ENCODE measurements around the gene ZNF521. TPM values are rescaled to one million over a fixed set of nuclear protein-coding genes. Genes with fewer than 3 reads are reported as not detected.

Gene ZNF521
- total and polyA plus RNA-seq, 2 of the 13 experiments (the other 11 are each of a cell fraction or from before 2014, with no cell fraction given), result 0.02 TPM; not detected in 1

- Histone ChIP-seq H3K4me3 (replicated peaks in 1 of 3; ENCODE audit: insufficient read depth in 1 of 3, low read depth in 2 of 3, low read length in 3 of 3) (no peak overlapping the region), H3K79me2 (ENCODE audit: insufficient read depth, low read length) (no peaks in the 10 kb centered on the region), H3K9me3 (ENCODE audit: low read length) (no peaks in the 10 kb centered on the region), H2AFZ (ENCODE audit: low read length) (no peak overlapping the region), H4K20me1 (ENCODE audit: insufficient read depth, low read length) (no peaks in the 10 kb centered on the region), H3K9ac (ENCODE audit: insufficient read depth, low read depth, low read length) (no peak overlapping the region), H3K4me1 (ENCODE audit: insufficient read depth, low read length) (no peaks in the 10 kb centered on the region), H3K27ac (ENCODE audit: extremely low read length, insufficient read depth, low read length) (no peak overlapping the region), H3K36me3 (replicated peaks in 1 of 2; ENCODE audit: control insufficient read depth in 1 of 2, insufficient read depth in 2 of 2, low read length in 2 of 2) (no peaks in the 10 kb centered on the region), H3K27me3 (ENCODE audit: control insufficient read depth in 1 of 2, insufficient read depth in 2 of 2, low read length in 2 of 2) (no peaks in the 10 kb centered on the region; a peak in 2 of 5 replicates), H3K4me2 (ENCODE audit: low read depth, low read length) (no peak overlapping the region)
- ChIA-PET POLR2A (no interaction called here), CTCF (ENCODE audit: low intra/inter-chr PET ratio, low total read pairs) (no interaction called here)
- 25% methylated on average over 9 of the region's 9 CpGs for WGBS (ENCODE audit: low lambda C conversion rate)
- DNase-seq (ENCODE audit: low spot score) (no peak), FAIRE-seq (no peak), ATAC-seq (no peak)
- in situ Hi-C loops (cut with HindIII; ENCODE audit: extremely low pct_ligation_motif_present, low pct_unique_long_range_greater_than_20kb), result no loop called here
- no TSS peak for BruUV-seq (replicated peaks)
- intact Hi-C loops (cut with micrococcal nuclease; ENCODE audit: unreplicated experiment), result no loop called here
- no peak for TF ChIP-seq ZNF607 (CRISPR knock-in tag; IDR thresholded peaks at IDR 0.05; ENCODE audit: borderline replicate concordance)
- no peak for TF ChIP-seq KLF15 (CRISPR knock-in tag; IDR thresholded peaks at IDR 0.05; ENCODE audit: borderline replicate concordance)
- TF ChIP-seq NFE2L1 (CRISPR knock-in tag; IDR thresholded peaks at IDR 0.05; ENCODE audit: borderline replicate concordance), result no peak
- no peak for TF ChIP-seq ZBTB10 (CRISPR knock-in tag; IDR thresholded peaks at IDR 0.05; ENCODE audit: borderline replicate concordance)
Observed at GRCh38 chr18:25047983-25048382, 304.0 kb downstream of the ZNF521 start.

- Histone ChIP-seq H3K4me2 (ENCODE audit: low read depth, low read length) (no peak overlapping the region), H3K27me3 (ENCODE audit: control insufficient read depth in 1 of 2, insufficient read depth in 2 of 2, low read length in 2 of 2) (no peaks in the 10 kb centered on the region; a peak in 2 of 5 replicates), H3K4me3 (replicated peaks in 1 of 3; ENCODE audit: insufficient read depth in 1 of 3, low read depth in 2 of 3, low read length in 3 of 3) (no peak overlapping the region), H2AFZ (ENCODE audit: low read length) (no peak overlapping the region), H3K36me3 (replicated peaks in 1 of 2; ENCODE audit: control insufficient read depth in 1 of 2, insufficient read depth in 2 of 2, low read length in 2 of 2) (no peaks in the 10 kb centered on the region), H4K20me1 (ENCODE audit: insufficient read depth, low read length) (no peaks in the 10 kb centered on the region), H3K9ac (ENCODE audit: insufficient read depth, low read depth, low read length) (no peak overlapping the region), H3K4me1 (ENCODE audit: insufficient read depth, low read length) (no peaks in the 10 kb centered on the region), H3K79me2 (ENCODE audit: insufficient read depth, low read length) (no peaks in the 10 kb centered on the region), H3K9me3 (ENCODE audit: low read length) (no peaks in the 10 kb centered on the region), H3K27ac (ENCODE audit: extremely low read length, insufficient read depth, low read length) (no peak overlapping the region)
- CTCF ChIA-PET (ENCODE audit: low intra/inter-chr PET ratio, low total read pairs), result no interaction called here
- DNase-seq (ENCODE audit: low spot score), result no peak
- POLR2A ChIA-PET, result no interaction called here
- ATAC-seq, result no peak
- in situ Hi-C loops (cut with HindIII; ENCODE audit: extremely low pct_ligation_motif_present, low pct_unique_long_range_greater_than_20kb) (no loop called here), intact Hi-C loops (cut with micrococcal nuclease; ENCODE audit: unreplicated experiment) (no loop called here)
- FAIRE-seq, result no peak
- WGBS (ENCODE audit: low lambda C conversion rate), result 0% methylated on average over 2 of the region's 3 CpGs
- no TSS peak for BruUV-seq (replicated peaks)
- no peak for TF ChIP-seq ZNF34 (CRISPR knock-in tag; IDR thresholded peaks at IDR 0.05; ENCODE audit: borderline replicate concordance)
- no peak for TF ChIP-seq ZNF407 (CRISPR knock-in tag; IDR thresholded peaks at IDR 0.05; ENCODE audit: not compliant biosample characterization)
Observed at GRCh38 chr18:25047421-25047820, 304.5 kb downstream of the ZNF521 start.
